PC-3 (cell line): ENCODE data around the gene LYL1. TPM values are rescaled to one million over a fixed set of nuclear protein-coding genes. Genes with fewer than 3 reads are reported as not detected.

Source experiments
- ATAC-seq: fragments of 200-7000 bp; cut with Tn5 transposase; 2 replicates; pipeline ENCODE4 v1.9.1; 2020; ENCODE audit warnings: mild to moderate bottlenecking, moderate library complexity
- BruUV-seq: library from RNA; stranded (reverse); fragments of 400-500 nt; replicated peaks from 2 replicates; lab custom pipeline; 2021; lab: Mats Ljungman, UMichigan
- CTCF ChIA-PET: fragments of 300-600 bp; sonication (Branson Sonifier 250); formaldehyde crosslinking; loops from one replicate; lab custom pipeline; 2022; ENCODE audit warnings: antibody characterized with exemption; lab: Charles Lee
- POLR2A ChIA-PET: fragments of 300-600 bp; sonication (Branson Sonifier 250); formaldehyde crosslinking; loops from one replicate; lab custom pipeline; 2022; ENCODE audit warnings: antibody characterized with exemption; ENCODE audit not compliant: unreplicated experiment; lab: Charles Lee
- DNase-seq: peaks from one replicate; pipeline ENCODE4 v3.0.0-alpha.2; 2015
- H2AFZ ChIP-seq: fragments of 300-600 bp; sonication (generic); 2 replicates; pipeline ENCODE4 v1.6.0; 2016; ENCODE audit warnings: antibody characterized with exemption, low read length
- H3F3A ChIP-seq: fragments of 300-600 bp; sonication (generic); one replicate; pipeline ENCODE4 v1.6.0; 2017; ENCODE audit warnings: antibody characterized with exemption, low read length, control low read depth, mild to moderate bottlenecking; ENCODE audit not compliant: unreplicated experiment
- H3K27ac ChIP-seq: fragments of 300-600 bp; sonication (generic); 2 replicates; pipeline ENCODE4 v1.5.1; 2016; ENCODE audit warnings: mild to moderate bottlenecking, low read length
- H3K27me3 ChIP-seq: fragments of 300-600 bp; sonication (generic); 2 replicates; pipeline ENCODE4 v1.6.1; 2016; ENCODE audit warnings: low read length, mixed read lengths
- H3K36me3 ChIP-seq: fragments of 300-600 bp; sonication (generic); 2 replicates; pipeline ENCODE4 v1.6.1; 2016; ENCODE audit warnings: low read depth, mixed run types, low read length, mixed read lengths
- H3K4me1 ChIP-seq: fragments of 300-600 bp; sonication (generic); 2 replicates; pipeline ENCODE4 v1.5.1; 2016; ENCODE audit warnings: low read length; ENCODE audit not compliant: insufficient read depth
- H3K4me2 ChIP-seq: fragments of 300-600 bp; sonication (generic); 2 replicates; pipeline ENCODE4 v1.6.0; 2016; ENCODE audit warnings: low read length
- H3K4me3 ChIP-seq: fragments of 300-600 bp; sonication (generic); 2 replicates; pipeline ENCODE4 v1.5.1; 2016; ENCODE audit warnings: mild to moderate bottlenecking, low read length, mixed read lengths
- H3K79me2 ChIP-seq: fragments of 300-600 bp; sonication (generic); 2 replicates; pipeline ENCODE4 v1.6.1; 2017; ENCODE audit warnings: low read length, mixed read lengths
- H3K9ac ChIP-seq: fragments of 300-600 bp; sonication (generic); 2 replicates; pipeline ENCODE4 v1.6.0; 2016; ENCODE audit warnings: mild to moderate bottlenecking, low read length
- H3K9me2 ChIP-seq: fragments of 300-600 bp; sonication (generic); replicated peaks from 2 replicates; pipeline ENCODE4 v1.6.1; 2016; ENCODE audit warnings: mixed run types, low read length, mixed read lengths
- H3K9me3 ChIP-seq: fragments of 300-600 bp; sonication (generic); 2 replicates; pipeline ENCODE4 v1.6.1; 2016; ENCODE audit warnings: low read length, mixed read lengths
- H4K20me1 ChIP-seq: fragments of 300-600 bp; sonication (generic); 2 replicates; pipeline ENCODE4 v1.6.1; 2016; ENCODE audit warnings: low read length, mixed read lengths
- EZH2 ChIP-seq: fragments of 300-600 bp; sonication (generic); IDR thresholded peaks from one replicate; pipeline ENCODE4 v1.6.1; 2017; ENCODE audit warnings: antibody characterized with exemption, mild to moderate bottlenecking, low read length; ENCODE audit not compliant: unreplicated experiment
- EZH2phosphoT487 ChIP-seq: fragments of 300-600 bp; sonication (generic); IDR thresholded peaks from 2 replicates; pipeline ENCODE4 v1.6.1; 2018; ENCODE audit warnings: mild to moderate bottlenecking, antibody characterized with exemption, low read length, borderline replicate concordance
- intact Hi-C: fragments of 100-400 bp; cut with micrococcal nuclease; formaldehyde crosslinking; loops from 2 replicates; pipeline ENCODE4 v1.9.0; 2023
- total RNA-seq: library from RNA; depleted of rRNA; stranded (reverse); fragments of >200 nt; gene quantifications from 2 replicates; pipeline ENCODE4 v1.2.3, GENCODE V29; 2014
- TF ChIP-seq, protein P1 (sequence below): fragments of 300-600 bp; sonication (generic); conservative IDR thresholded peaks from 2 replicates; pipeline ENCODE4 v1.5.1; 2017; ENCODE audit warnings: antibody characterized with exemption, low read depth, mild to moderate bottlenecking, low read length

The LYL1 gene
- total RNA-seq, 1 experiment from 2014 or later, result 3.3 TPM

DNA sequence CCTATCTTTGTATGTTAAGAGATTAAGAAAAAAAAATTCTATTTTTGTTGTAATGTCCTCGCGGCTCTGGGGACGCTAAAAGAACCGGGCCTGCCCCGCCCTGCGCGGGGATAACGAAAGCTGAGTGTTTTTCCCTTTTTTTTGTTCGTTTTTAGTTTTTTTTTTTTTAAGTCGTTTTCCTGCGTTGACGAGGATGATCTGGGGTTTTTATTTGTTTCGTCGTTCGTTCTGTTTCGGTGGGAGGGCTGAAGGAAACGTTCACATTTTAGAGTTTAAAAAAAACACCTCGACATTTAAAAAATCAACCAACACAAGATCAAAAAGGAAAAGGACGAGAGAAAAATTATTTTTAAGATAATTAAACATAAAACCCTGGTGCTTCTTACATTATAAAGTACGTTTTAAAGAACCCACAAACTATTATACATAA lies 5.6 kb downstream of the LYL1 start:
- no peak for ATAC-seq

DNA sequence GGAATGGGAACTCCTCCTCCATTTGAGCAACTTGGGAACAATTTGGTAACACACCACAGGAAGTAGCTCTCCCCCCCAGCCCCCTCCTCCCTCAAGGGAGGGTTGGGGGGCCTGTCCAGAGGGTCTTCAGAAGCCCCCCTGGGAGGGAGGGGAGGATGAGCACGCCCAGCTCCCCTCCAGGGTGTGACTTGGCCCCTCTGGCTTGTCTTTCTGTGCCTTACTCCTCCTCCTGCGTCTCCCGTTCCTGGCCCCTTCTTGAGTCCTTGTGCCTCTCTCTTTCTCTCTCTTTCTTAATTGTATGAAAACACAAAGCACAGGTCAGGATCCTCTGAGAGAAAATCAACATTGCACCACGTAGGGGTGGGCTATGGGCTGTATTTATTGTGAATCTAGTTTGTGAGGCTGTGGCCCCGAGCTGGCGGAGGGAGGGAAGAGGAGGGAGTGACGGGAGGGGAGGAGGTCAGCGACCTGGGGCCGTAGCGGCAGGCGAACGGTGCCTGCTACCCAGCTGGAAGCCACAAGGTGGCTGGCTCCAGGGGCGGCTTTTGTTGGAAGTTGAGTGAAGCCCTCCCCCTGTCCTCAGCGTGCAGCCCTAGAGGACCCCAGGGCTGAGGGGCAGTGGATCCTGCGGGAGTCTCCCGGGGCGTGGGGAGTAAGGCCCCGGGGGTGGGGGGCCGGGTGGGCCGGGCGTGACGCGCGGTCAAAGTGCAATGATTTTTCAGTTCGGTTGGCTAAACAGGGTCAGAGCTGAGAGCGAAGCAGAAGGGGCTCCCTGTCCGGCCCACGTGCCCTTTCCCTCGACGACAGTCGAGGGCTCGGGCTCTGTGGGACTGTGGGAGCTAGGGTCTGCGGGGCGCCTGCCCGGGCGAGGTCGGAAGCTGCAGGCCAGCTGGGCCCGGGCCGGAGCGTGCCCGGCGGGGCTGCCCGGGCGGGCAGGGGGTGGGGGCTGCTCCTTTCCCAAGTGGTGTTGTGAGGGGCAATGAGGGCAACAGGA lies 6.4 kb downstream of the LYL1 start:
- ATAC-seq (peak; percentile 18), DNase-seq (peak; percentile 46)
- H3K79me2 ChIP-seq, result no peaks in the 10 kb centered on the region
- intact Hi-C loops, result no loop called here
- BruUV-seq, result no TSS peak
- H3K9me3 ChIP-seq, result no peaks in the 10 kb centered on the region
- H3K36me3 ChIP-seq, result no peaks in the 10 kb centered on the region
- ChIA-PET CTCF (interaction anchor here (0.6 to 1.7 kb wide), 3 partner anchors 112 to 131 kb away, joined by 4 to 9 read pairs (median 7); no protein-coding TSS in a partner anchor), POLR2A (no interaction called here)
- no peak overlapping the region for H3K27ac ChIP-seq
- peaks cover 11% of the 10 kb centered on the region; the same call in 1 of the 2 replicates for H3K4me1 ChIP-seq
- no peaks in the 10 kb centered on the region for H4K20me1 ChIP-seq
- peak overlapping the region; percentile 67 for H3K4me3 ChIP-seq
- no peaks in the 10 kb centered on the region for H3F3A ChIP-seq
- peak overlapping the region; percentile 83 for H3K4me2 ChIP-seq
- H3K27me3 ChIP-seq, result no peaks in the 10 kb centered on the region
- H3K9me2 ChIP-seq, result no peaks in the 10 kb centered on the region
- H2AFZ ChIP-seq, result peak overlapping the region; percentile 73
- H3K9ac ChIP-seq, result peak overlapping the region; percentile 25
- TF ChIP-seq, protein P1, sequence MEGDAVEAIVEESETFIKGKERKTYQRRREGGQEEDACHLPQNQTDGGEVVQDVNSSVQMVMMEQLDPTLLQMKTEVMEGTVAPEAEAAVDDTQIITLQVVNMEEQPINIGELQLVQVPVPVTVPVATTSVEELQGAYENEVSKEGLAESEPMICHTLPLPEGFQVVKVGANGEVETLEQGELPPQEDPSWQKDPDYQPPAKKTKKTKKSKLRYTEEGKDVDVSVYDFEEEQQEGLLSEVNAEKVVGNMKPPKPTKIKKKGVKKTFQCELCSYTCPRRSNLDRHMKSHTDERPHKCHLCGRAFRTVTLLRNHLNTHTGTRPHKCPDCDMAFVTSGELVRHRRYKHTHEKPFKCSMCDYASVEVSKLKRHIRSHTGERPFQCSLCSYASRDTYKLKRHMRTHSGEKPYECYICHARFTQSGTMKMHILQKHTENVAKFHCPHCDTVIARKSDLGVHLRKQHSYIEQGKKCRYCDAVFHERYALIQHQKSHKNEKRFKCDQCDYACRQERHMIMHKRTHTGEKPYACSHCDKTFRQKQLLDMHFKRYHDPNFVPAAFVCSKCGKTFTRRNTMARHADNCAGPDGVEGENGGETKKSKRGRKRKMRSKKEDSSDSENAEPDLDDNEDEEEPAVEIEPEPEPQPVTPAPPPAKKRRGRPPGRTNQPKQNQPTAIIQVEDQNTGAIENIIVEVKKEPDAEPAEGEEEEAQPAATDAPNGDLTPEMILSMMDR, result peak; percentile 42; the same call in 1 of the 2 replicates
- no peak for TF ChIP-seq EZH2

More for the DNA sequence above, 5.6 kb downstream of the LYL1 start:
- no peak overlapping the region for H2AFZ ChIP-seq
- intact Hi-C loops, result no loop called here
- no peaks in the 10 kb centered on the region for H3K79me2 ChIP-seq
- no peaks in the 10 kb centered on the region for H3K27me3 ChIP-seq
- H3K4me1 ChIP-seq, result peaks cover 11% of the 10 kb centered on the region; the same call in 1 of the 2 replicates
- H3K4me3 ChIP-seq, result peak overlapping the region; percentile 49; the same call in 1 of the 2 replicates
- no peaks in the 10 kb centered on the region for H3K36me3 ChIP-seq
- H3K27ac ChIP-seq, result no peak overlapping the region
- ChIA-PET CTCF (interaction anchor here (1.7 kb wide), 1 partner anchor 120 kb away, joined by 9 read pairs; no protein-coding TSS in a partner anchor), POLR2A (no interaction called here)
- peak overlapping the region; percentile 83; the same call in 1 of the 2 replicates for H3K4me2 ChIP-seq
- H3F3A ChIP-seq, result no peaks in the 10 kb centered on the region
- H3K9me3 ChIP-seq, result no peaks in the 10 kb centered on the region
- TSS peak; percentile 42 for BruUV-seq
- H3K9me2 ChIP-seq, result no peaks in the 10 kb centered on the region
- DNase-seq, result no peak
- no peak overlapping the region for H3K9ac ChIP-seq
- TF ChIP-seq EZH2phosphoT487 (no peak), EZH2 (no peak)
- TF ChIP-seq, protein P1, result no peak
- no peaks in the 10 kb centered on the region for H4K20me1 ChIP-seq
